NCI-H226 (cell line): ENCODE measurements around the gene DPYD.
A peak's percentile ranks its signal among the peaks of the same experiment; 100 is the strongest.
"Not testable (repeated sequence)": the region's sequence is repeated elsewhere in the genome, so short reads cannot be mapped to it uniquely, and the experiment has no call there.

Source experiments
- DNase-seq: peaks from one replicate; pipeline ENCODE4 v3.0.0-alpha.2; 2015

Gene DPYD

GRCh38 chr1:97349794-97350193 is 571.0 kb downstream of the DPYD start:
- DNase-seq: not testable (repeated sequence)

- DNase-seq: peak; percentile 49
Measured at GRCh38 chr1:97348599-97349265, 572.1 kb downstream of the DPYD start.

- peak; percentile 77 for DNase-seq
Measured at GRCh38 chr1:97340951-97341350, 579.9 kb downstream of the DPYD start.

- DNase-seq: no peak
Measured at GRCh38 chr1:97338347-97338746, 582.5 kb downstream of the DPYD start.

GRCh38 chr1:97337250-97338030 is 583.4 kb downstream of the DPYD start:
- DNase-seq: peak; percentile 57

GRCh38 chr1:97334454-97334853 is 586.4 kb downstream of the DPYD start:
- peak; percentile 62 for DNase-seq

- peak; percentile 15 for DNase-seq
Measured at GRCh38 chr1:97332716-97333115, 588.1 kb downstream of the DPYD start.

GRCh38 chr1:97331165-97331564 is 589.7 kb downstream of the DPYD start:
- no peak for DNase-seq

- DNase-seq: no peak
Measured at GRCh38 chr1:97314685-97315084, 606.1 kb downstream of the DPYD start.

GRCh38 chr1:97308131-97308530 is 612.7 kb downstream of the DPYD start:
- peak; percentile 31 for DNase-seq

- no peak for DNase-seq
Measured at GRCh38 chr1:97307568-97307967, 613.3 kb downstream of the DPYD start.

- peak; percentile 24 for DNase-seq
Measured at GRCh38 chr1:97307151-97307550, 613.7 kb downstream of the DPYD start.

GRCh38 chr1:97306504-97306903 is 614.3 kb downstream of the DPYD start:
- no peak for DNase-seq

GRCh38 chr1:97304366-97304765 is 616.5 kb downstream of the DPYD start:
- DNase-seq: no peak

GRCh38 chr1:97298966-97299365 is 621.9 kb downstream of the DPYD start:
- DNase-seq: no peak

GRCh38 chr1:97297611-97298010 is 623.2 kb downstream of the DPYD start:
- DNase-seq: no peak

- no peak for DNase-seq
Measured at GRCh38 chr1:97281962-97282361, 638.9 kb downstream of the DPYD start.

- peak; percentile 67 for DNase-seq
Measured at GRCh38 chr1:97277891-97278654, 642.8 kb downstream of the DPYD start.

- no peak for DNase-seq
Measured at GRCh38 chr1:97271916-97272788, 648.7 kb downstream of the DPYD start.

GRCh38 chr1:97270508-97271307 is 650.1 kb downstream of the DPYD start:
- peak; percentile 94 for DNase-seq

- DNase-seq: no peak
Measured at GRCh38 chr1:97265630-97266029, 655.2 kb downstream of the DPYD start.

- DNase-seq: no peak
Measured at GRCh38 chr1:97262842-97263241, 658.0 kb downstream of the DPYD start.
